Ectodermal cell (in vitro differentiated cells): ENCODE data around the gene SLC41A2. TPM values are rescaled to one million over a fixed set of nuclear protein-coding genes. Genes with fewer than 3 reads are reported as not detected.
A peak's percentile ranks its signal among the peaks of the same experiment; 100 is the strongest.

ENCODE experiments used
- H3K27ac ChIP-seq: 2 replicates; pipeline ENCODE4 v1.7.0; 2013; ENCODE audit warnings: mild to moderate bottlenecking, low read depth, low read length; ENCODE audit not compliant: insufficient read depth, poor library complexity, severe bottlenecking
- H3K27me3 ChIP-seq: 2 replicates; pipeline ENCODE4 v1.7.0; 2013; ENCODE audit warnings: mild to moderate bottlenecking, low read length; ENCODE audit not compliant: insufficient read depth, control insufficient read depth, poor library complexity, severe bottlenecking
- H3K36me3 ChIP-seq: one replicate; pipeline ENCODE4 v1.7.0; 2013; ENCODE audit warnings: low read length; ENCODE audit not compliant: control insufficient read depth, insufficient read depth
- H3K4me1 ChIP-seq: one replicate; pipeline ENCODE4 v1.7.0; 2013; ENCODE audit warnings: low read length; ENCODE audit not compliant: control insufficient read depth, insufficient read depth
- H3K4me3 ChIP-seq: 2 replicates; pipeline ENCODE4 v1.7.0; 2013; ENCODE audit warnings: low read depth, low read length, control low read depth; ENCODE audit not compliant: insufficient read depth
- H3K9me3 ChIP-seq: 2 replicates; pipeline ENCODE4 v1.7.0; 2013; ENCODE audit warnings: mild to moderate bottlenecking, low read length, moderate library complexity; ENCODE audit not compliant: control insufficient read depth
- WGBS, 2 experiments: methylation state at CpG; one replicate each; pipeline ENCODE4 v1.1.7; 2013; ENCODE audit warnings: missing lambda C conversion rate in 2 of 2; 5-methylcytosine and 5-hydroxymethylcytosine counted together
- polyA plus RNA-seq, 4 experiments: library from polyadenylated mRNA; stranded (reverse); fragments of 50-300 nt; gene quantifications; one replicate each; pipeline ENCODE4 v1.2.3, GENCODE V29; 2013

The SLC41A2 gene
- polyA plus RNA-seq (2013, experiment 1 of 4): 1.2 TPM
- 1.1 TPM for polyA plus RNA-seq (2013, experiment 2 of 4)
- 1.3 TPM for polyA plus RNA-seq (2013, experiment 3 of 4)
- 0.97 TPM for polyA plus RNA-seq (2013, experiment 4 of 4)

DNA sequence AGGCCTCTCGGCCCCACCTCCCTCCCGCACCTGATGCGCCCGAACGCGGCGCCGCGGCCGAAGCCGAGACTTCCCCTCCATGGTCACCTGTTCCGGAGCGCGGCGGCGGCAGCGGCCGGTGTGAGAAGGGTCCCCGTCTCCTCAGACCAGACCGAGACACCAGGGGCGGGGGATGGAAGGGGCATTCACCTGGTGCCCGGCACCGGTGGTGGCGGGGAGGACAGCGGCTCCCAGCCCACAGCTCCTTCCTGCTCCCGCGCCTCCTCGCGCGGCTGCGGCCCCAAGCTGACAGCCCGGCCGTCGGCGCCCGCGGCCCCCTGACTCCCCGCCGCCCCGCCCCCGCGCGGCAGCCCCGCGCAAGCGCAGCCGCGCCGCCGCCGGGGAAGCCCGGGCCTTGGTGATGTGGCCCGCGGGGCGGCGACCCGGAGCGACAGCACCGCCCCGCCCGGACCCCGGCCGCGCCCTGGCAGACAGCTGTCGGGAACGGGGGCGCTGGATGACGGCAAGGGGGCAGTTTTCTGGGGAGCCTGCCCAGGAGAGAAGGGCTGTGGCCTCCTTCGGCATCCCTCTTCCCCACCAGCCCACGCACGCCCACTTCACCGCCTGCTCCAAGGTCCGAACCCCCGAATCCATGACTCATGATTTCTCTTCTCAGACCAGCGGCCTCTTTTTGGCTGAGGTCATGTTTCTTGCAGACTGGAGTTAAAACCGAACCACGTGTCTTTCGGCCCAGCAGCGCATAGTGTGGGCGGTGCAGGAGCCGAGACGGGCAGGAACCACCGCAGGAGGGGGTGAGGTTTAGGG is at the start of gene SLC41A2:
SLC41A2 (minus strand) TSS at position 290 of the 804 bp plus-strand sequence. CDS start 29,763 bp downstream, outside the sequence.
- Histone ChIP-seq H3K27me3 (peaks cover 47% of the 10 kb centered on the region), H3K9me3 (no peaks in the 10 kb centered on the region), H3K4me1 (no peaks in the 10 kb centered on the region), H3K36me3 (no peaks in the 10 kb centered on the region), H3K4me3 (peak within 1 kb of the TSS; percentile 64), H3K27ac (no peak within 1 kb of the TSS)
- 1% methylated on average over 83 of the region's 83 CpGs for WGBS, 2 experiments

DNA sequence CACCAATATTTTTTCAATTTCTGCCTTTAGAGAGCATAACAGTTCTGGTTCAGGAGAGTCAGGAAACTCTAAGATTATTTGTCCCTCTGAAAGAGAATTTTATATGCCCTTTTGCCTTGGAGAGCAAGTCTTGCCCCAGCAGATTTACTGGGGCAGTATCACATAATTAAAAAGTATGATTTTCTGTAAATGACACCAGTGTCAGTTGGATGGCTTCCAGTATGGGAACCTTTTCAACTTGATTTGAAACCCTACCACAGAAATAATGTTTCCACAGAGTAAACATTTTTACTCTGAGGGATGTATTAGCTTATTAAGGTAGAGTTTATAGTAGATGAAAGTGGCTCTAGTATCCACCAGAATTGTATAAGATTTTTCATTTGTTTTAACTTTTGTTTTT is 43.4 kb upstream of the SLC41A2 start:
- peaks cover 36% of the 10 kb centered on the region for H3K36me3 ChIP-seq
- H3K27me3 ChIP-seq: no peaks in the 10 kb centered on the region
- H3K4me3 ChIP-seq: no peak overlapping the region
- no peaks in the 10 kb centered on the region for H3K4me1 ChIP-seq
- H3K27ac ChIP-seq: no peak overlapping the region
- no peaks in the 10 kb centered on the region for H3K9me3 ChIP-seq

DNA sequence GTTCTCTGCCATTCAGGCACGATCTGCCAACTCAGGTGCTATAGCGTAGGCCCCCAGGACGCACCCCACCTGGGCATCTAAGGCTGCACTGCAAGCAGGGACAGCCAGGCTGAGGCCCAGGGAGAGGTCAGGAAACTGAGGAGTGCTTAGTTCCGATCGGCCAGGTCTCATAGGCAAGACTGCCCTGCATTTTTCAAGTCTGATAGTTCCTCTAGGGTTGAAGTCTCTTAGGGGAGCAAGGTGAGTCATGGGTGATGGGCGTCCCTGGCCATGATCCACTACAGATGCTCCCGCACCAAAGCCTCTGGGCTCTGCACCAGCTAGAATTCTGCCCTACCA is 41.2 kb upstream of the SLC41A2 start:
- H3K27me3 ChIP-seq: no peaks in the 10 kb centered on the region
- WGBS, 2 experiments: 94 to 96% methylated on average over 7 of the region's 7 CpGs
- no peaks in the 10 kb centered on the region for H3K9me3 ChIP-seq
- no peak overlapping the region for H3K27ac ChIP-seq
- H3K4me3 ChIP-seq: no peak overlapping the region
- peaks cover 41% of the 10 kb centered on the region for H3K36me3 ChIP-seq
- no peaks in the 10 kb centered on the region for H3K4me1 ChIP-seq

DNA sequence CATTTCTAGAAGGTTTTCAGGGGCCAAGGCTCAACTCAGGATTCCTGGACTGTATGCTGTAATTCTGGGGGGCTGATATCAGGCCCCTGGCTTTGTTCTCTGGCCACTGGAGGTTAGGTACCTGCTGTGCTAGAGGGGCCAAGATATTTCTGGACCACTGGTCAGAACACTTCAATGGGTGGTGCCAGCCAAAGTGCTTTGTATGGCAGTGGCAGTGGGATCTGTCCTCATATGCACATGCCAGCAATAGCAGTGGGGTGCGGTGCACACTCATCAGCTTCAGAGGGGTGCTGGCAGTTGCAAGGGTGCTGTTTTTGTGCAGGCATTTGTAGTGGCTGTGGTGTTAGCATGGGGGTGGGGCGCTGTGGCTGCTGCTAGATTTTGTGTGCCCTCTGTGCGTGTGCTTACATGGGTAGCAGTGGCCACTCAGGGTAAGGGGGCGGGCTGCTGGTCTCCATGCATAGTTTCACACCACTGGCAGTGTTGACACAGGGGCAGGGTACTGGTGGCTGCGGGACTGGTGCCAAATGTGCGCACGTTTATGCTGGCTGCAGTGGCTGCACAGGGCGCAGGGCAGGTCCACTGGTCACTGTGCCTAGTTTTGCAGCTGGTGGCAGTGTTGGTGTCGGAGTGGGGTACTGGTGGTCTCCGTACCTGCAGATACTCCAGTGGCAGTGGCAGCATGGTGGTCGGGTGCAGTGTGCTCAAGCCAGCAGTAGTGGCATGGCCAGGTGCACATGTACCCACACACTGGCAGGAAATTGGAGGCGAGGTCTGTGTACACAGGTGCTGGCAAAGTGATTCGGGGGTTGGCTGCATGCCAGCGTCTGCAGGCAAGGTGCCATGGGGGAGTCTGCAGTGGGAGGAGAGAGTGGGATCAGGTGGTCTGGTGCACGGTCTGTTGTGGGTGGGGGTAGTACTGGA is 40.6 kb upstream of the SLC41A2 start:
- WGBS, 2 experiments: 97% methylated on average over 15 of the region's 15 CpGs
- no peaks in the 10 kb centered on the region for H3K9me3 ChIP-seq
- no peaks in the 10 kb centered on the region for H3K4me1 ChIP-seq
- no peak overlapping the region for H3K27ac ChIP-seq
- H3K27me3 ChIP-seq: no peaks in the 10 kb centered on the region
- no peak overlapping the region for H3K4me3 ChIP-seq
- H3K36me3 ChIP-seq: peaks cover 42% of the 10 kb centered on the region

DNA sequence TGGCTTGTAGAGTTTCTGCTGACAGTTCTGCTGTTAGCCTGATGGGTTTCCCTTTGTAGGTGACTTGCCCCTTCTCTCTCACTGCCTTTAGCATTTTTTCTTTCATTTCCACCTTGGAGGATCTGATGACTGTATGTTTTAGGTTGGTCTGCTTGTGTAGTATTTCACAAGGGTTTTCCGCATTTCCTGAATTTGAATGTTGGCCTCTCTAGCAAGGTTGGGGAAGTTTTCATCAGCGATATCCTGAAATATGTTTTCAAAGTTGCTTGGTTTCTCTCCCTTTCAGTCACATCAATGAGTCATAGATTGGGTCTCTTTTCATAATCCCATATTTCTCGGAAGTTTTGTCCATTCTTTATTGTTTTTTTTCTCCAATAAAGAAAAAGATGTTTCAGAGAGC is 39.5 kb upstream of the SLC41A2 start:
- Histone ChIP-seq H3K9me3 (no peaks in the 10 kb centered on the region), H3K4me1 (no peaks in the 10 kb centered on the region), H3K27me3 (no peaks in the 10 kb centered on the region), H3K4me3 (no peak overlapping the region), H3K27ac (no peak overlapping the region), H3K36me3 (peaks cover 46% of the 10 kb centered on the region)
- 92 to 95% methylated on average over 3 of the region's 3 CpGs for WGBS, 2 experiments

GRCh38 chr12:104994336-104994735 is 36.2 kb upstream of the SLC41A2 start:
- H3K36me3 ChIP-seq: peaks cover 22% of the 10 kb centered on the region
- H3K27ac ChIP-seq: no peak overlapping the region
- H3K4me3 ChIP-seq: no peak overlapping the region
- WGBS, 2 experiments: 90 to 93% methylated on average over 3 of the region's 3 CpGs
- H3K27me3 ChIP-seq: no peaks in the 10 kb centered on the region
- no peaks in the 10 kb centered on the region for H3K9me3 ChIP-seq
- H3K4me1 ChIP-seq: no peaks in the 10 kb centered on the region

DNA sequence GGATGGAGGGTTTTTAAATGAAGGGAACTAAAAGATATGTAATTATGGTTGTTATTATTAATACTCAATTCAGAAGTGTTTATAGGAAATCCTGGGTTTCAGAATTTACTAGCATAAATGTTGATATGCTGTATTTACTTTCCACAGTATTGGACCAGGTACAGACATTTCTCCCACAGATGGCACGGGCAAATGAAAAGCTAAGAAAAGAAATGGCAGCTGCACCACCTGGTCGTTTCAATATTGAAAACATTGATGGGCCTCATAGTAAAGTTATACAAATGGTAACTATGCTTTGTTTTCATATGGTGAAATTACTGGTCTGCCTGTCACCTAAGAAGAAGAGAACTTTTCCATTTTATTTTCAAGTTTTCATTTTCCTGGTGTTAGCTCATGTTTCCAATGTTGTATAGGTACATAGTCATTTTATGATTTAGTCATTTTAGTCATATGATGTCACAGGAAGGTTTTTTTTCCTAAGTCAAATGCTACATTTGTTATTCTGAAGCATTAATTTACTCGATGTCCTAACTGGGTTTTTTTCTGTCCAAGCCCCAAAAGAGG is 33.6 kb upstream of the SLC41A2 start:
- peaks cover 22% of the 10 kb centered on the region for H3K36me3 ChIP-seq
- H3K27ac ChIP-seq: no peak overlapping the region
- WGBS, 2 experiments: 91 to 95% methylated on average over 3 of the region's 3 CpGs
- H3K27me3 ChIP-seq: no peaks in the 10 kb centered on the region
- no peak overlapping the region for H3K4me3 ChIP-seq
- H3K9me3 ChIP-seq: no peaks in the 10 kb centered on the region
- peaks cover 12% of the 10 kb centered on the region for H3K4me1 ChIP-seq

- H3K27me3 ChIP-seq: no peaks in the 10 kb centered on the region
- H3K9me3 ChIP-seq: no peaks in the 10 kb centered on the region
- WGBS, 2 experiments: 94 to 97% methylated on average over 4 of the region's 4 CpGs
- no peak overlapping the region for H3K4me3 ChIP-seq
- no peak overlapping the region for H3K27ac ChIP-seq
- peaks cover 12% of the 10 kb centered on the region for H3K4me1 ChIP-seq
- peaks cover 22% of the 10 kb centered on the region for H3K36me3 ChIP-seq
Measured at GRCh38 chr12:104990950-104991349, 32.9 kb upstream of the SLC41A2 start.

DNA sequence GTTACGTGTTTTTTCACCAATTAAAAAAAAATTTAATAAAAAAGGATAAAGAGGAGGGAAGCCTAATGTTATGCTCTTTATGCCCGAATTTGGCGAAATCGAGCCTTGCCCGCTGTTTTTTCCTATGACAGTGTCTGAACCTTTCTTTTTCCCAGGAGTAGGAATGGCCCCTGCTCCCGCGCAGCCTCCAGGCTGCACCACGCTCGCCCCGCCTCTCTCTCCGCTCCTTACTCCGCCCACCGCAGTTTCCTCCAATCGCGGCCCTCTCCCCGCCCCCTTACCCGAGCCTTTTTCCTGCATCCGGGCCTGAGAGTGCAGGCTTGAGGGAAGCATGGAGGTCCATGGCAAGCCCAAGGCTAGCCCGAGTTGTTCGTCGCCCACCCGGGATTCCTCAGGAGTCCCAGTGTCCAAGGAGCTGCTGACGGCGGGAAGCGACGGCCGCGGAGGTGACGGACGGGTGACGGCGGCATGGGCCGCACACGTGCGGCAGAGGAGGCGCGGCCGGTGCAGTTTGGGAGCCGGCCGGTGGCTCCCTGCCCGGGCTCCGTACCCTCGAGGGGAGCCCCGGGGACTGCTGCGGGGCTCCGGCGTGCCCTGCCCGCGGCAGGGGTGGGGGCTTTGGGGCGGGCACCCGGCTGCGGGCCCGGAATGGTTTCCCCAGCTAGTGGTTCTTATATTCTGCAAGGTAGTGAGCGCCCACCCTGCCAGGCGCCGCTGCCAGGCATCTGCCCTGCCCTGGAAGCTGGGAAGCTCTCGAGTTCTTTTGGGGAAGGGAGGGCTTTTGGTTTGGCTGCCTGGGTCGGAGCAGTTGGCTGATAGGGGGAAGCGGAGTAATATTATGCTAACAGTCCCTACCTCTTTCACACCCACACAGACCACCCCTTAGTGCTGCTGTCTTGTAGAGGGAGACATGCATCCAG is 28.2 kb upstream of the SLC41A2 start, which contains the start of gene NOPCHAP1:
NOPCHAP1 (plus strand) TSS at position 295 of the 920 bp plus-strand sequence; CDS start at position 332, 37 bp downstream.
- H3K27ac ChIP-seq: no peak within 1 kb of the TSS

More for the DNA sequence above, 28.2 kb upstream of the SLC41A2 start, which contains the start of gene NOPCHAP1:
- no peaks in the 10 kb centered on the region for H3K9me3 ChIP-seq
- peak within 1 kb of the TSS; percentile 75 for H3K4me3 ChIP-seq
- H3K27me3 ChIP-seq: no peaks in the 10 kb centered on the region
- H3K36me3 ChIP-seq: no peaks in the 10 kb centered on the region
- WGBS, 2 experiments: 1% methylated on average over 57 of the region's 59 CpGs
- H3K4me1 ChIP-seq: peaks cover 12% of the 10 kb centered on the region
